Measurements from ENCODE around the gene GLTP. TPM values are rescaled to one million over a fixed set of nuclear protein-coding genes. Genes with fewer than 3 reads are reported as not detected.
"Not testable (repeated sequence)": the region's sequence is repeated elsewhere in the genome, so short reads cannot be mapped to it uniquely, and the experiment has no call there.

The GLTP gene, protein sequence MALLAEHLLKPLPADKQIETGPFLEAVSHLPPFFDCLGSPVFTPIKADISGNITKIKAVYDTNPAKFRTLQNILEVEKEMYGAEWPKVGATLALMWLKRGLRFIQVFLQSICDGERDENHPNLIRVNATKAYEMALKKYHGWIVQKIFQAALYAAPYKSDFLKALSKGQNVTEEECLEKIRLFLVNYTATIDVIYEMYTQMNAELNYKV
- polyA plus RNA-seq: 10 to 100 TPM; 64.8 to 95.1 (median 71.9) TPM

DNA sequence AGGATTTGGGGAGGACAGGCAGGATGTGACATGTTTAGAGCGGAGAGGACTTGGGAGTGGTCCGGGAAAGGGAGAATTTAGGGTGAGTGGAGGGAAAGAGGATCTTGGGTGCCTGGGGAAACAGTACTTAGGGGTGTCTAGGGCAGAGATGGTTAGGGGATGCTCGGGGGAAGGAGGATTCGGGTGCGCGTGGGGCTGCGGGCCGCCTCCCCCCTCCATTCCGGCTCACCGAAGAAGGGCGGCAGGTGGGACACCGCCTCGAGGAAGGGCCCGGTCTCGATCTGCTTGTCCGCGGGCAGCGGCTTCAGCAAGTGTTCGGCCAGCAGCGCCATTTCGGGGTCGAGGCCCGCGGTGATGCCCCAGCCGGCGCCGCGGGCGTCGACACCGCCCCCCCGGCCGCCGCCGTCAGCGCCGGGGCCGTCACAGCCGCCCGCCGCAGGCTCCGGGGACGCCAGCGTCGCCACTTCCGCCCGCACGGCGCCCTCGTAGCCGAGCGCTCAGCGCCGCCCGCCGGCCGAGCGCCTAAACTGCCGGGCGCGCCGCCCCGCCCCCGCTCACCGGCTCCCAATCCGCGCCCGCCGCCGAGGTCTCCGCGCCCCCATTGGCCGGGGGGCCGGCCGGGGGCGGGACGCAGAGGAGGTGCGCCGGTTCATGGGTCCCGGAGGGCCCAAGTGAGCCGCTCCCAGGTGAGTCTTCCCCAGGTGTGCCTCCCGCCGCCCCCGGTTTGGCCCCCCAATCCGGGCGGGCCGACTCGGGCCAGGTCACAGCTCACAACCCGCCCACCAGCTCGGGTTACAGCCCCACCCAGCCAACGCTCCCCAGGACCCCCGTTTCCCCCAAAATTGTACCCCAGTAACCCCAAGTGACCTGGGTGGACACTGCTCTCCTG lies at the start of gene GLTP:
Gene GLTP (minus strand): TSS at position 499 of the 889 bp plus-strand sequence. CDS start 167 bp downstream, at position 332.
- Mint-ChIP-seq H3K36me3 (no peaks in the 10 kb centered on the region), H3K4me3 (peak within 1 kb of the TSS; percentile 95 to 99 (median 98)), H3K27me3 (ENCODE audit: low read depth in 3 of 3) (peaks cover 0 to 20% (median 6%) of the 10 kb centered on the region in 3 donors), H3K9me3 (peaks cover 0 to 2% (median 0%) of the 10 kb centered on the region in 6 donors), H3K27ac (peak within 1 kb of the TSS; percentile 91 to 99 (median 98)), H3K4me1 (peaks cover 56% of the 10 kb centered on the region in 2 donors)
- DNase-seq: peak; percentile 92 to 94 (median 93)

DNA sequence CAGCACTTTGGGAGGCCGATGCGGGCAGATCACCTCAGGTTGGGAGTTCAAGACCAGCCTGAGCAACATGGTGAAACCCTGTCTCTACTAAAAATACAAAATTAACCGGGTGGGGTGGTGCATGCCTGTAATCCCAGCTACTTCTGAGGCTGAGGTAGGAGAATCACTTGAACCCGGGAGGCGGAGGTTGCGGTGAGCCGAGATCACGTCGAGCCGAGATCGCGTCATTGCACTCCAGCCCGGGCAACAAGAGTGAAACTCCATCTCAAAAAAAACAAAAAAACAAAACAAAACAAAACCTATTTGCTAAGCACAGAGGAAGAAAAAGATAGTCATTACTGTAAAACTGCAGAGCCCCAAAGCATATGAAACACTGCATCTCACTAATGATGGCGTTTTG lies 49.0 kb upstream of the GLTP start:
- H3K4me1 Mint-ChIP-seq; H3K9me3 Mint-ChIP-seq; H3K27ac Mint-ChIP-seq; H3K4me3 Mint-ChIP-seq; H3K27me3 Mint-ChIP-seq (ENCODE audit: low read depth in 3 of 3); DNase-seq: not testable (repeated sequence)
- peaks cover 23 to 36% (median 23%) of the 10 kb centered on the region in 3 donors for H3K36me3 Mint-ChIP-seq

DNA sequence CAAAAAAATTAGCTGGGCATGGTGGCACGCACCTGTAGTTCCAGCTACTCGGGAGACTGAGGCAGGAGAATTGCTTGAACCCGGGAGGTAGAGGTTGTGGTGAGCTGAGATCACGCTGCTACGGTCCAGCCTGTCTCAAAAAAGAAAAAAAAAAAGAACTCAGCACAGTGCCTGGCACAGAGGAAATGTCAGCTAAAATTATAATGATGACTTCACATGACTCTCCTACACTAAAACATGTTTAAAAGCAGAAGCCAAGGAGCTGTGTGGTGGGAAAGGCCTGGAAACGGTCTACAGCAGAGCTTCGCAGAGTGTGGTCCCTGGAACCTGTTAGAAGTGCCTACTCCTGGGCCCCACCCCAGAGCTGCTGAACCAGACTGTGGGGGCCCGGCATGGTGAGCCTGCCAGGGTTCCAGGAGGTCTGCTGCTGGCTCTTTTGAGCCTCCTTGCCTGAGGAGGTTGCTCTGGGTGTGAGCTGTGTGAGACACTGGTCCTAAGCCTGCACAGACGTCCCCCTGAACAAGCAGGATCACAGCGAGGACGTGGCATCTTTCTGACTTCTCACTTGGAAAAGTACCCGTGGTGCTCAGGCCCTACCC lies 47.8 kb upstream of the GLTP start:
- Mint-ChIP-seq H3K4me3 (no peak overlapping the region), H3K9me3 (no peaks in the 10 kb centered on the region), H3K36me3 (peaks cover 17 to 28% (median 20%) of the 10 kb centered on the region in 3 donors), H3K4me1 (peaks cover 0 to 4% of the 10 kb centered on the region in 2 donors), H3K27ac (peak overlapping the region in 2 of 6 donors; percentile 12 to 58), H3K27me3 (ENCODE audit: low read depth in 3 of 3) (peaks cover 0 to 6% (median 1%) of the 10 kb centered on the region in 3 donors)
- DNase-seq: no peak

DNA sequence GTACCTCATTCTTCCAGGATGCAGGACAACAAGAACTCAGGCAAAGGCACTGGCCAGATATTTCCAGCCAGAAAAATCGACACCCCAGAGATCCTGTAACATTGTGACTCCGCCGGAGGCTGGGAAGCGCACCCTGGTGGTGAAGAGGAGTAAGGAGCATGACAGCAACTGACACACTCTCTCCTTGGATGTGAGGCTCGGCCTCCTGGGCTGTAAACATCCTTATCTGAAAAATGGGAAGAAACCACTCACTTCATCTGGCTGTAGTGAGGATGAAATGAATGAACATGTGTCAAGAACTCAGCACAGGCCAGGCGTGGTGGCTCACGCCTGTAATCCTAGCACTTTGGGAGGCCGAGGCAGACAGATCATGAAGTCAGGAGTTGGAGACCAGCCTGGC lies 47.3 kb upstream of the GLTP start:
- no peak overlapping the region for H3K4me3 Mint-ChIP-seq
- H3K27me3 Mint-ChIP-seq (ENCODE audit: low read depth in 3 of 3): peaks cover 0 to 6% (median 1%) of the 10 kb centered on the region in 3 donors
- H3K4me1 Mint-ChIP-seq: peaks cover 0 to 4% of the 10 kb centered on the region in 2 donors
- H3K9me3 Mint-ChIP-seq: no peaks in the 10 kb centered on the region
- H3K27ac Mint-ChIP-seq: peak overlapping the region in 5 of 6 donors; percentile 22 to 89 (median 58)
- H3K36me3 Mint-ChIP-seq: peaks cover 17 to 24% (median 20%) of the 10 kb centered on the region in 3 donors
- DNase-seq: peak; percentile 19 to 50 (median 29)

DNA sequence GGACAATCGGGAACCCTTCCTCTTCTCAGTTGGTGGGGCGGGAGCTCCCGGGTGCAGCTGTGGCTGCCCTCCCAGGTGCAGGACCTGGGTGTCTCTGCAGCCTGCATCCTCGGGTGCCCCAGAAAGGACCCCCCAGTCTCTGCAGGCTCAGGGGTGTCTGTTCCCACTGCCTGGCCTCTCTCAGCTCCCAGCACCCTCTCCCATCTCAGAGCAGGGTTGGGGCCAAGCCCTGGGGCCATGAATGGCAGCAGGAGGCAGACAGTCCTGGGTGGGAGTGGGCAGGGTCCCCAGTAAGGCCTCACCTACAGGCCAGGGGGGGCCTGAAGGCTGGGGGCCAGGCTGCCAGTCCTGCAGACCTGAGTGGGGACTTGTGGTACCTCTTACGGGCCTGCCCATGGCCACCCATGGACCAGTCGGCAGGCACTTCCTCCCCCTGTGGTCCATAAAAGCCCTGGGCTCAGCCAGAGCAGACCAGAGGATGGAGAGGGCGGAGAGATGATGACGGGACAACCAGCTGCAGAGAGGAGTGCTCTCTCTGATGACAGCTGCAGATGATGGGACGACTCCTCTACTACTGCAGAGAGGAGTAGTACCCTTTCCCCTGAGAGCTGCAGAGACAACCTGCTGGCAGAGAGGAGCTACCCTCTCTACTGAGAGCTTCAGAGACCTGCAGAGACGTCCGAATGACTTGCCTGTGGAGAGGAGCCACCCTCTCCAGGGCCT lies 46.3 kb upstream of the GLTP start:
- Mint-ChIP-seq H3K36me3 (peaks cover 9 to 14% (median 11%) of the 10 kb centered on the region in 3 donors), H3K27me3 (ENCODE audit: low read depth in 3 of 3) (peaks cover 0 to 6% (median 1%) of the 10 kb centered on the region in 3 donors), H3K4me1 (peaks cover 0 to 4% of the 10 kb centered on the region in 2 donors), H3K4me3 (no peak overlapping the region), H3K9me3 (no peaks in the 10 kb centered on the region), H3K27ac (no peak overlapping the region)
- no peak for DNase-seq

DNA sequence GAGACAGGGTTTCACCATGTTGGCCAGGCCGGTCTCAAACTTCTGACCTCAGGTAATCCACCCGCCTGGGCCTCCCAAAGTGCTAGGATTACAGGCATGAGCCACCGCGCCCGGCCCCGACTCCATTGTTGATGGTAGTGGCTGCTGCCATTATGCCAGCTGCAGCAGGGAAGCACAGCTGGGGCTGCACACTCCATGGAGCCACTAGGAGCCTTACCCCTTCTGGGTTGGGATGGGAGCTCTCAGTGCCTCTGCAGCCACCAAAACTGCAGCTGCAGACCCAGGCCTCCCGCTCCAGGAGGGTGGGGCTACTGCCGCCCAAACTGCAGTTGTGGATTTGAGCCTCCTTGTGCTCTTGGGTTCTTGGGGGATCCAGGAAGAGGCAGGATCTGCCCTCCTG lies 45.7 kb upstream of the GLTP start:
- Mint-ChIP-seq H3K27me3 (ENCODE audit: low read depth in 3 of 3) (peaks cover 0 to 6% (median 1%) of the 10 kb centered on the region in 3 donors), H3K36me3 (peaks cover 7 to 10% (median 9%) of the 10 kb centered on the region in 3 donors), H3K4me3 (no peak overlapping the region), H3K9me3 (no peaks in the 10 kb centered on the region), H3K27ac (no peak overlapping the region), H3K4me1 (peaks cover 0 to 4% of the 10 kb centered on the region in 2 donors)
- no peak for DNase-seq

DNA sequence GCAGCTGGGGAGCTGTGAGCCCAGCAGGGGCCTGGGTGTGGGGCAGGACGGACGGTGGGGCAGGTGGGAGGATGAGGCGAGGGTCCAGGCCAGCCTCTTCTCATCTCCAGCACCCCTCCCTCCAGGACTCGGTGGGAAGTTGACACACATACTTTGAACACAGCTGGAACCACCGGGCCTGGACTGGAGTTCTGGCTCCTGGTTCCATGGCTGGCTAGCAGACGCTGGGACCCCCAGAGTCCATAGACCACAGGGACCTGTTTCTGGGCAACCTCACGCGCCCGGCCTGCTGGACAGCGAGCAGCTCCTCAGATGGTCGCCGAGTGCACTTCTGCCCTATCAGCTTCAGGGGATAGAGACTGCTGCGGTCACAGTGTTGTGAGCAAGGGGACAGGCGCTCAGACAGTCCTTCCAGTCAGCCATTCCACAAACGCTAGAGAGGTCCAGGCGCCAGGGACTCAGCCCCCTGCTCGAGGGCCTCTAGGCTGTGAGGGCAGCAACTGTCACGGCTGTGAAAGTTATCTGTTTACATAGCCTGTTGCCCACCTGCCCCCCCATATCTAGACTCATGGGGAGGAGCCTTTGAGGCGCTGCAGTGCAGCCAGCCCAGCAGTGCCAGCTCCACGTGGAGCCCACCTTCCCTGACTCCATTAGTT lies 45.0 kb upstream of the GLTP start:
- no peak overlapping the region for H3K4me3 Mint-ChIP-seq
- no peaks in the 10 kb centered on the region for H3K9me3 Mint-ChIP-seq
- H3K27ac Mint-ChIP-seq: peak overlapping the region in 2 of 6 donors; percentile 1 to 54
- peaks cover 8 to 13% (median 12%) of the 10 kb centered on the region in 3 donors for H3K36me3 Mint-ChIP-seq
- DNase-seq: no peak
- peaks cover 0 to 4% of the 10 kb centered on the region in 2 donors for H3K4me1 Mint-ChIP-seq
- H3K27me3 Mint-ChIP-seq (ENCODE audit: low read depth in 3 of 3): peaks cover 0 to 6% (median 1%) of the 10 kb centered on the region in 3 donors

DNA sequence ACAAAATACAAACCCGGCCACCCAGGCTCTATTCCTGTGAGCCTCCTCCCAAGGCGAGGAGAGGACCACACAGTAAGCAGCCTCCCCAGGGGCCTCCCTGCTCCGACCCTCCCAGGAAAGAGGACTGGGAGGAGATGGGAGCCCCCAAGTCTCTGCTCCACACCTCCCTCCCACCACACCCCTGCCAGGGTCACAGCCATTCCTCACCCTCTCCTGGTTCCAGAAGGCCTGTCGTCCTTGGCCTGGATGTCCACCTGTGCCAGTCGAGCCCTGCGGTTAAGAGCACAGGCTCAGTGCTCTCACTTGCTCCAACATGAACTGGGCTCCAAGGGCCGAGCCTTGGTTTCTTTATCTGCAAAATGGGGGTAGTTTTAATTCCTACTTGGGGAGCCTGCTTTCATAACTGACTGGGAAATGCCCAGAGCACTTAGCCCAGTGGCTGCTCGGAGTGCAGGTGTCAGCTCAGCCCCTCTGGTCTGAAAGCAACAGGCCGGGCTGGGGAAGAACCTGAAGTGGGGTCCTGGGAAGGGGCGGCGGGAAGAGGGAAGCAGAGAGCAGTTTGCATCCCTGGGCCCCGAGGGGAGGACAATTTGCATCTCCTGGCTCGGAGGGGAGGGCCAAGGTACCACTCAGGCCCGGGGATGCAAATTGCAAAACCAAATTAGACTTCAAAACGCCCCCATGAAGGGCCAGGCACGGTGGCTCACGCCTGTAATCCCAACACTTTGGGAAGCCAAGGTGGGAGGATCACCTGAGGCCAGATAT lies 43.3 kb upstream of the GLTP start:
- Mint-ChIP-seq H3K4me1 (peaks cover 0 to 4% of the 10 kb centered on the region in 2 donors), H3K27ac (no peak overlapping the region), H3K9me3 (no peaks in the 10 kb centered on the region), H3K36me3 (peaks cover 10 to 21% (median 15%) of the 10 kb centered on the region in 3 donors), H3K4me3 (no peak overlapping the region), H3K27me3 (ENCODE audit: low read depth in 3 of 3) (peaks cover 0 to 6% (median 1%) of the 10 kb centered on the region in 3 donors)
- no peak for DNase-seq

DNA sequence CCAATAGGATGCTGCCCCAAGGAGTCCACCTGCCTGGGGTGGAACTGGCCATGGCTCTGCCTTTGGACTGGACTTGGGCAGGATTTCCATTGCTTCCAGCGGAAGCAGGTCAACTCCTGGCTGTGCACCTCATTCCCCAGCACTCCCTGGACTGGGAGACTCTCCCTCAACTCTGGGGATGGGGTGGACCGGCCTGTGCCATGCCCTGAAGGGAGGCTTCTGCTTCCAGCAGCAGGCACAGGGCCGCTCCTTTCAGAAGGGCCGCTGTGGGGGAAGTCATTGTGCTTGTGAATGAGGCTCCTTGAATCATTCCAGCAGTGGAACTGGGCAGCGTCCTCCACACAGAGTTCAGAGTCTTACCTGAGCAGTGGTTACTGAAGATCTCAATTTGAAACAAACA lies 42.7 kb upstream of the GLTP start:
- DNase-seq: no peak
- H3K27me3 Mint-ChIP-seq (ENCODE audit: low read depth in 3 of 3): peaks cover 0 to 6% (median 1%) of the 10 kb centered on the region in 3 donors
- H3K27ac Mint-ChIP-seq: peak overlapping the region in 1 of 6 donors; percentile 55
- peaks cover 0 to 4% of the 10 kb centered on the region in 2 donors for H3K4me1 Mint-ChIP-seq
- H3K36me3 Mint-ChIP-seq: peaks cover 10 to 23% (median 16%) of the 10 kb centered on the region in 3 donors
- H3K4me3 Mint-ChIP-seq: no peak overlapping the region
- H3K9me3 Mint-ChIP-seq: no peaks in the 10 kb centered on the region

DNA sequence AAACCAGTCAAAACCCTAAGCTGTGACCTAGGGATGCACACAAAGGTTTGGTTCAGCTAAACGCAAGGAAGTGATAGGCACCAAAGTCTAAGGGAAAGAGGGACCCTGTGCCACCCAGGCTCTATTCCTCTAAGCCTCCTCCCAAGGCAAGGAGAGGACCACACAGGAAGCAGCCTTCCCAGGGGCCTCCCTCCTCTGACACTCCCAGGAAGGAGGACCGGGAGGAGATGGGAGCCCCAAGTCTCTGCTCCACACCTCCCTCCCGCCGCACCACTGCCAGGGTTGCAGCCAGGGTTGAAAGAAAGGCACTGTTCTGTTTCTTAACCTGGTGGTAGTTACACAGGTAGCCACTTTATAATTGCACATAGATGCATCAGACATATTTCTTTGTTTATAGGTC lies 41.6 kb upstream of the GLTP start:
- H3K27ac Mint-ChIP-seq: peak overlapping the region in 2 of 6 donors; percentile 14 to 60

DNA sequence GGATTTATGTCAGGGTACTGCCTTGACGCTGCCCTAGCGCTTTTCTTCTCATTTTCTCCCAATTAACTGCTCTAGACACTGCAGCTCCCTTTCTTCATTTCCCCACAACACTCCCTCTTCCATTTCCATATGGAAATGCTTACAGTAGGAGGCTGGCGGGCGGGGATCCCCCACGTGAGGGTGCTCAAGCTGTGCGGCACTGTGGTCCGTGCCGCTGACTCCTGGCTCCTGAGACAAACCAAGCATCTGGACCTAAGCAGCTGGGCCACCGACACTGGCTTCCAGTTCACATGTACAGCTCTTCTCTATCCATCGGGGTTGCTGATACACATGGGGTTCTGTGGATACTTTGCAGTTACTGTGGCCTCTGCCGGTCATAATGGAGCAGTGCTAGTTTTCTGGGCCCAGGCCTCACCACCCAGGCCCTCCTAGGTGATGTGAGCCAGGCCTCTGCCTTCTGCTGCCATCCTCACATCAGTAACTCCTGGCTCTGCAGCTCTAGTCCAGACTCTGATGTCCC lies 40.0 kb upstream of the GLTP start:
- peaks cover 13 to 45% (median 21%) of the 10 kb centered on the region in 3 donors for H3K36me3 Mint-ChIP-seq
- H3K27me3 Mint-ChIP-seq (ENCODE audit: low read depth in 3 of 3): peaks cover 0 to 3% (median 1%) of the 10 kb centered on the region in 3 donors
- H3K27ac Mint-ChIP-seq: peak overlapping the region in 4 of 6 donors; percentile 4 to 67 (median 38)
- no peaks in the 10 kb centered on the region for H3K9me3 Mint-ChIP-seq
- H3K4me3 Mint-ChIP-seq: no peak overlapping the region
- H3K4me1 Mint-ChIP-seq: peaks cover 0 to 4% of the 10 kb centered on the region in 2 donors
- DNase-seq: no peak

More for the DNA sequence above, 41.6 kb upstream of the GLTP start:
- DNase-seq: no peak
- Mint-ChIP-seq H3K9me3 (no peaks in the 10 kb centered on the region), H3K27me3 (ENCODE audit: low read depth in 3 of 3) (peaks cover 0 to 3% (median 1%) of the 10 kb centered on the region in 3 donors), H3K4me1 (no peaks in the 10 kb centered on the region), H3K36me3 (peaks cover 9 to 30% (median 19%) of the 10 kb centered on the region in 3 donors), H3K4me3 (no peak overlapping the region)

DNA sequence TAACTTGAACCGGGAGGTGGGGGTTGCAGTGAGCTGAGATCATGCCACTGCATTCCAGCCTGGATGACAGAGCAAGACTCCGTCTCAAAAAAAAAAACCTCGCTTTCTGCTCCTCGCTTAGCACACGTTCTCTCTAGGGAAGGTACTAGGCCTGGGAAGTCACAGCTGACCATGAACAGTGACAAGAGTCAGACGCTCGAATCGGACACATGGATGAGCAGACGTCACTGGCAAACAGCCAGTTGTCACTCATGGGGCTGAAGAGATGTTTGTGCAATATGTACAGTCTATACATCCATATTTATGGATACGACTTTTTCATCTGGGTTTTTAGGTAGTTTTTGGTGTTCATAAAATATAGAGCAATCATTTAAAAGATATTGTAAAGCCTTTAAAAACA lies 39.1 kb upstream of the GLTP start:
- Mint-ChIP-seq H3K36me3 (peaks cover 13 to 53% (median 29%) of the 10 kb centered on the region in 3 donors), H3K4me3 (no peak overlapping the region), H3K9me3 (no peaks in the 10 kb centered on the region), H3K27ac (peak overlapping the region in 2 of 6 donors; percentile 8 to 57), H3K27me3 (ENCODE audit: low read depth in 3 of 3) (no peaks in the 10 kb centered on the region), H3K4me1 (peaks cover 0 to 4% of the 10 kb centered on the region in 2 donors)
- DNase-seq: no peak
